ENCODE measurements around the gene G3BP1. TPM values are rescaled to one million over a fixed set of nuclear protein-coding genes. Genes with fewer than 3 reads are reported as not detected.

The G3BP1 gene
- total and polyA plus RNA-seq, 2 experiments from 2014 or later, result 134 to 189 TPM

- H3K4me2 ChIP-seq (ENCODE audit: unreplicated experiment), result no peak overlapping the region
- peak overlapping the region; percentile 99 for H3K27ac ChIP-seq
- H3K4me3 ChIP-seq, result no peak overlapping the region
- peaks cover 59% of the 10 kb centered on the region for H3K4me1 ChIP-seq (ENCODE audit: insufficient read depth)
- no peak for TF ChIP-seq EZH2phosphoT487 (IDR thresholded peaks at IDR 0.05; ENCODE audit: insufficient read depth, low read depth)
- no peak for TF ChIP-seq EZH2 (IDR thresholded peaks at IDR 0.05; ENCODE audit: insufficient read depth, poor library complexity, severe bottlenecking)
- 45 to 50% methylated on average over 3 of the region's 3 CpGs for WGBS, 2 experiments (ENCODE audit: low coverage in 1 of 2, low lambda C conversion rate in 2 of 2, missing lambda C conversion rate in 2 of 2)
- in situ Hi-C loops (cut with MboI), result no loop called here
- no peaks in the 10 kb centered on the region; the same call in 1 of the 2 replicates for H3K79me2 ChIP-seq (ENCODE audit: insufficient read depth)
- no peaks in the 10 kb centered on the region for H3K9me3 ChIP-seq (ENCODE audit: low read depth)
- DNase-seq, result peak; percentile 32
- H3K9me2 ChIP-seq (ENCODE audit: insufficient read depth), result no peaks in the 10 kb centered on the region
- H3K9ac ChIP-seq, result no peak overlapping the region
- H4K20me1 ChIP-seq (ENCODE audit: insufficient read depth), result no peaks in the 10 kb centered on the region
- peaks cover 59% of the 10 kb centered on the region for H3F3A ChIP-seq (ENCODE audit: insufficient read depth)
- no peaks in the 10 kb centered on the region for H3K36me3 ChIP-seq (ENCODE audit: low read depth)
- 0 out of 2 replicates have a peak overlapping the region, but pooled peaks have one; percentile 14 for H2AFZ ChIP-seq
- H3K27me3 ChIP-seq (replicated peaks; ENCODE audit: insufficient read depth), result no peaks in the 10 kb centered on the region
These were observed 34.3 kb upstream of the G3BP1 start for GRCh38 chr5:151737431-151737830.

DNA sequence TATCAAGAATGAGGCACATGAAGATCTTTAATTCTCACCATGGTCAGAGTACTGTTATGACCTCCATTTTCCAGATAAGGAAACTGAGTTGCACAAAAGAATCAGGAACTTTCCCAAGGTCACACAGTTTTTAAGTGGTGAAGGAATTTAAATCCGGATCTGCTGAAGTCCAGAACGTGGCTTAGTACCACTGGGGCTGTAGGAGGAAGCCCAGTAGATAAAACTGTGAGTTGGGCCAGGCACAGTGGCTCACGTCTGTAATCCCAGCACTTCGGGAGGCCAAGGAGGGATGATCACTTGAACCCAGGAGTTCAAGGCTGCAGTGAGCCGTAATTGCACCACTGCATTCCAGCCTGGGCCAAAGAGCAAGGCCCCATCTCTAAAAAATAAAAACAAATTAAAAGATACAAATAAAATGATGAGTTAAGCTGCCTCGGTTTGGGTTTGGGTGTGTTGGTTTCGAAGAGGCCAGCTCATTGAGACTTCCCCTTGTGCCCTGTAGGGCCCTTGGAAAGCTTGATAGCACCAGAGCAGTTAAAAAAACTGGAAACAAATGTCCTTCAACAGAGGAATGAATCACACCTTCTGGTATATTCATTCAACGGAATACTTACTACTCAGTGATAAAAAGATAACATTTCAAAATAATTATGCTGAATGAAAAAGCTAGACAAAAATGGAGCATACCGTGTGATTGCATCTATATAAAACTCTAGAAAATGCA is 33.5 kb upstream of the G3BP1 start:
- Histone ChIP-seq H3K27ac (peak overlapping the region; percentile 99), H3K4me2 (ENCODE audit: unreplicated experiment) (peak overlapping the region; percentile 31)
- no peak for TF ChIP-seq EZH2 (IDR thresholded peaks at IDR 0.05; ENCODE audit: insufficient read depth, poor library complexity, severe bottlenecking)
- no peak for TF ChIP-seq EZH2phosphoT487 (IDR thresholded peaks at IDR 0.05; ENCODE audit: insufficient read depth, low read depth)

GRCh38 chr5:151739395-151739794 is 32.4 kb upstream of the G3BP1 start:
- Histone ChIP-seq H3K9ac (peak overlapping the region; percentile 90), H3K79me2 (ENCODE audit: insufficient read depth) (peaks cover 6% of the 10 kb centered on the region; the same call in 1 of the 2 replicates), H3K9me3 (ENCODE audit: low read depth) (no peaks in the 10 kb centered on the region), H2AFZ (no peak overlapping the region), H3K4me2 (ENCODE audit: unreplicated experiment) (peak overlapping the region; percentile 78), H3F3A (ENCODE audit: insufficient read depth) (peaks cover 64% of the 10 kb centered on the region), H4K20me1 (ENCODE audit: insufficient read depth) (no peaks in the 10 kb centered on the region), H3K27ac (peak overlapping the region; percentile 99), H3K27me3 (replicated peaks; ENCODE audit: insufficient read depth) (no peaks in the 10 kb centered on the region), H3K4me1 (ENCODE audit: insufficient read depth) (peaks cover 66% of the 10 kb centered on the region), H3K9me2 (ENCODE audit: insufficient read depth) (no peaks in the 10 kb centered on the region), H3K4me3 (peak overlapping the region; percentile 64; the same call in 1 of the 2 replicates), H3K36me3 (ENCODE audit: low read depth) (no peaks in the 10 kb centered on the region)
- in situ Hi-C loops (cut with MboI), result no loop called here
- peak; percentile 42 for DNase-seq
- 65 to 81% methylated on average over 2 of the region's 2 CpGs for WGBS, 2 experiments (ENCODE audit: low coverage in 1 of 2, low lambda C conversion rate in 2 of 2, missing lambda C conversion rate in 2 of 2)
- TF ChIP-seq EZH2phosphoT487 (IDR thresholded peaks at IDR 0.05; ENCODE audit: insufficient read depth, low read depth), result no peak
- TF ChIP-seq EZH2 (IDR thresholded peaks at IDR 0.05; ENCODE audit: insufficient read depth, poor library complexity, severe bottlenecking), result no peak

More for the DNA sequence above, 33.5 kb upstream of the G3BP1 start:
- 12% methylated on average over 9 of the region's 9 CpGs for WGBS, 2 experiments (ENCODE audit: low coverage in 1 of 2, low lambda C conversion rate in 2 of 2, missing lambda C conversion rate in 2 of 2)
- Histone ChIP-seq H3K4me3 (no peak overlapping the region), H2AFZ (0 out of 2 replicates have a peak overlapping the region, but pooled peaks have one; percentile 14), H4K20me1 (ENCODE audit: insufficient read depth) (no peaks in the 10 kb centered on the region), H3K9ac (peak overlapping the region; percentile 90), H3F3A (ENCODE audit: insufficient read depth) (peaks cover 63% of the 10 kb centered on the region), H3K9me3 (ENCODE audit: low read depth) (no peaks in the 10 kb centered on the region), H3K27me3 (replicated peaks; ENCODE audit: insufficient read depth) (no peaks in the 10 kb centered on the region), H3K79me2 (ENCODE audit: insufficient read depth) (no peaks in the 10 kb centered on the region; the same call in 1 of the 2 replicates), H3K9me2 (ENCODE audit: insufficient read depth) (no peaks in the 10 kb centered on the region), H3K4me1 (ENCODE audit: insufficient read depth) (peaks cover 64% of the 10 kb centered on the region), H3K36me3 (ENCODE audit: low read depth) (no peaks in the 10 kb centered on the region)
- in situ Hi-C loops (cut with MboI), result no loop called here
- DNase-seq, result peak; percentile 76

DNA sequence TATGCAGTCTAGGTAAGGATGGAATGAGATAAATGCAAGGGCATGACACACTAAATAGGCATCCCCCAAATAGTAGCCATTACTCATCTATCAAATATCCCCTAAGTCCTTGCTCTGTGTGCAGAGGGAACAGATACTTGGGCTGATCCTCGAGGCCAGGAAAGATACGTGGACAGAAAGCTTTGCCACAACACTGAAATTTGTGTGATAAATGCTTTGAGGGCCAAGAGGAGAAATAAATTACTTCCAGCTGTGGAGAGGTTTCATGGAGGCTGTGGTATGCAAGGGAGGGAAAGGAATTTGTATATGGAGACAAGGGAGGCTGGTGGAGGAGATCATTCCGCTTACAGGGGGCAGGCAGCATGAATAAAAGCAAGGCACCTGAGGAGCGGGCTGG is 31.8 kb upstream of the G3BP1 start:
- Histone ChIP-seq H3K4me1 (ENCODE audit: insufficient read depth) (peaks cover 71% of the 10 kb centered on the region), H3K9me3 (ENCODE audit: low read depth) (no peaks in the 10 kb centered on the region), H3K27me3 (replicated peaks; ENCODE audit: insufficient read depth) (no peaks in the 10 kb centered on the region), H2AFZ (no peak overlapping the region), H3K36me3 (ENCODE audit: low read depth) (no peaks in the 10 kb centered on the region), H3K9me2 (ENCODE audit: insufficient read depth) (no peaks in the 10 kb centered on the region), H3K79me2 (ENCODE audit: insufficient read depth) (peaks cover 6% of the 10 kb centered on the region; the same call in 1 of the 2 replicates), H3K4me3 (peak overlapping the region; percentile 64), H4K20me1 (ENCODE audit: insufficient read depth) (no peaks in the 10 kb centered on the region), H3K4me2 (ENCODE audit: unreplicated experiment) (peak overlapping the region; percentile 78), H3K9ac (peak overlapping the region; percentile 90), H3K27ac (peak overlapping the region; percentile 99), H3F3A (ENCODE audit: insufficient read depth) (peaks cover 68% of the 10 kb centered on the region)
- in situ Hi-C loops (cut with MboI), result loop anchor here (5.0 kb wide), 1 partner anchor 78 kb away; no protein-coding TSS in a partner anchor
- TF ChIP-seq EZH2phosphoT487 (IDR thresholded peaks at IDR 0.05; ENCODE audit: insufficient read depth, low read depth) (no peak), EZH2 (IDR thresholded peaks at IDR 0.05; ENCODE audit: insufficient read depth, poor library complexity, severe bottlenecking) (no peak)
- peak; percentile 94 for DNase-seq
- 2 to 6% methylated on average over 4 of the region's 4 CpGs for WGBS, 2 experiments (ENCODE audit: low coverage in 1 of 2, low lambda C conversion rate in 2 of 2, missing lambda C conversion rate in 2 of 2)

Data from GM23248 (cell line).